CD4-positive, alpha-beta T cell treated with Interleukin-2 at 100 ng/mL for 4 hours (primary cell): ENCODE measurements around the gene CHST11.

Source experiments
- DNase-seq: peaks from one replicate; pipeline ENCODE4 v3.0.0-alpha.2; 2020; ENCODE audit warnings: low spot score

Gene CHST11

DNA sequence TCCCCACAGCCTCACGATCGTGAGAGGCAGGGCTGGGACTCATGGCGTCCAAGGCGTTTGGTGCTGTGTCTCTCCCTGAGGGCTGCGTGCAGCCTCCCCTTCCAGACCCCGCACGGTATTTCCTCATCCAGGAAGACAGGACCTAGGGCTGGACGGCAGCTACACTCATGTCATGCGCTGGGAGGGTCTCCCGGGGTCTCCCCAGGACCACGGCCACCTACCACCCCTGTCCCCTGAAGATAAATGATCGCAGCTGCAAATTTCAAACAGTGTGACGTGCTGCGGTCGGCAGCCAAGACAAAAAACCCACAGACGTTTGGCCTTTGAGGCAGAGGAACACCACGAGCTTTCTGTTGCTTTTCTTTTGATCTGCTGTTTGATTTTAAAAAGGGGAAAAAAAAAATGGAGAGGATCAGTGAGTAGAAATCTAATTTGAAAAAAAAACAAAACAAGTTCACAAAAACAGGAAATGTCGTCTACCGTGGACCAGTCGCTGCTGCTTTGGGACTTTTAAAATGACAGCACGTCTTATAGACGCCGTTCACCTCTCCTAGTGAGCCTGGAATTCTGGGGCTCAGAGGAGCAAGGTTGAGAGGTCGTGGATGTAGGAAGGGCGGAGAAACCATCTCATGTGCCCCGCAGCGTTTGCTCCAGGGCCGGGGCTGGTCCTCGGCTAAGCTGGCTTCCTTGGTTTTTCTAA lies 263.7 kb downstream of the CHST11 start:
- peak; percentile 71 for DNase-seq

DNA sequence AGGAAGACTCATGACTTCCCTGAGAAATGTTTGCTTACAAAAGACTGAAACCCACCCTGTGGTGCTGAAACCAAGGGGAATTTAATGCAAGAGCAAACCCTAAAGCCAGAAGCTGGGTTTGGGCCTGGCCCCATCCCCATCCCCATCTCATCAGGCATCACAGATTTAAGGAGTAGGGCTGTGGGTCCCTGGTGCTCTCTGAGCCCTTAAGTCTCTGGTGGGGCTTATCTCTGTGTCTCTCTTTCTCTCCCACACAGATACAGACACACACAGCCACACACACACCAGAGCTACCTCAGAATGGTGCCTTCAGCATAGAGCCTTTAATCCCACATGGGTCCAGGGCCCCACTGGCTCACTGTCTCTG lies 264.3 kb downstream of the CHST11 start:
- DNase-seq = no peak

DNA sequence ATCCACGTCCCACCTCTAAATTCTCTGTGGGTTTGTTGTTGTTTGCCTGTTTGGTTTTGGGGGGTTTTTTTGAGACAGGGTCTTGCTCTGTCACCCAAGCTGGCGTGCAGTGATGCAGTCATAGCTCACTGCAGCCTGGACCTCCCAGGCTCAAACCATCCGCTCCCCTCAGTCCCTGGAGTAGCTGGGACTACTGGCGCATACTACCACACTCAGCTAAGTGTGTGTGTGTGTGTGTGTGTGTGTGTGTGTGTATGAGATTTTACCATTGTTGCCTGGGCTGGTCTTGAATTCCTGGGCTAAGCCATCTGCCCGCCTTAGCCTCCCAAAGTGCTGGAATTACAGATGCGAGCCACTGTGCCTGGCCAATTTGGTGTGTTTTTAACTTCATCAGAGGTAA lies 265.2 kb downstream of the CHST11 start:
- DNase-seq = no peak

DNA sequence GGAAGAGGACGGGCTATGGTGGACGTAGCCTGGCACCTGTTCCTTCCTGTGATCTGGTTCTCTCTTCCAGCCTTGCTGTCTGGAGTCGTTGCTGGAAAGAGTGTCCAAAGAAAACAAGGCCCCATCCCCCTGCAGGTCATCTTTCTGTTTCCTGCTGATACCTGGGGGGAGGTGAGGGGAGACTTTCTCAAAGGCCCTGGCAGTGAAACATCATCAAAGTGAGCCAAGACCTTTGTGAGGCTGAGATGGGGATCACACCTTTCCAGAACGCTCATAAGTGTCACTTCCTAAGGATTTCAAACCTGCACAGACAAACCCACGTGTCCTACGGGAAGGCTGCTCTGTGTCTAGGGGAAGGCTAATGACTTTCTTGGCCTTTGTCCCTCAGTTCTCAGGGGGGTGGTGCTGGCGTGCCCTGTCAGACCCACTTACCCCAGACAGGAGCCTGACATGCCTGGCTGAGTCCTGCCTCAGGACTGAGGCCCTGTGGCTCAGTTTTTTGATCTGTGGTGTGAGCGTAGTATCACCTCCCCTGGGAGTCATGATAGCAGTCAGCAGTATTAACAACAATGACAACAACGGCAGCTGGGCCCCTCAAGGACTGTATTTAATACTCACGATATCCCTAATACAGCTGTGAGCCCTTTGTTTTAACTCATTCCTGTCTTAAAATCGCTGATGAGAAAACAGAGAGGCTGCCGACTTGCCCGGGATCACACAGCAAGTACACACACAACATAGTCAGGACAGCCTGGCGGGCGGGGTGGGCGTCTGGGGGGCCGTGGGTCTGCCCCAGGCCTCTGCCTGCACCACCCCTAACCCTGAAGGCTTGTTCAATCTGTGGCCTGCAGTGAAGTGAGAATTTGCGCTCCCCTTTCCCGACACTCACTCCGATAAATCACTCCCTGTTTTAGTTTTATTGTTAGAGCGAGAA lies 266.1 kb downstream of the CHST11 start:
- DNase-seq = no peak

DNA sequence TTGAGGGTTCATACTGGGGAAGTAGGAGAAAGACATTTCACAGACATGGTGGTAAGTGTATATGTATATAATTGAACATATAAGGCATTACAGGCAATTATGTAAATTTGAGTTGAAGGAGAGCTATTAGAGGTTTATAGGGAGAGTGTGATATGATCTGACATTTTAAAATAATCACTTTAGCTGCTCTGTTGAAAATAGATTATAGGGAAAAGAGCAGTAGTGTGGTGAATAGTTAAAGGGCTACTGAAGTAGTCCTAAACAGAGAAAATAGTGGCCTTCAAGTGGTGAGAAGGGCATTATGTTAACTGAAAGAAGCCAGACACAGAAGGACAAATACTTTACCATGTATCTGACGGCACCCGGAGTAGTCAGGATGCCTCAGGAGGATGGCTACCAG lies 267.1 kb downstream of the CHST11 start:
- DNase-seq = no peak

DNA sequence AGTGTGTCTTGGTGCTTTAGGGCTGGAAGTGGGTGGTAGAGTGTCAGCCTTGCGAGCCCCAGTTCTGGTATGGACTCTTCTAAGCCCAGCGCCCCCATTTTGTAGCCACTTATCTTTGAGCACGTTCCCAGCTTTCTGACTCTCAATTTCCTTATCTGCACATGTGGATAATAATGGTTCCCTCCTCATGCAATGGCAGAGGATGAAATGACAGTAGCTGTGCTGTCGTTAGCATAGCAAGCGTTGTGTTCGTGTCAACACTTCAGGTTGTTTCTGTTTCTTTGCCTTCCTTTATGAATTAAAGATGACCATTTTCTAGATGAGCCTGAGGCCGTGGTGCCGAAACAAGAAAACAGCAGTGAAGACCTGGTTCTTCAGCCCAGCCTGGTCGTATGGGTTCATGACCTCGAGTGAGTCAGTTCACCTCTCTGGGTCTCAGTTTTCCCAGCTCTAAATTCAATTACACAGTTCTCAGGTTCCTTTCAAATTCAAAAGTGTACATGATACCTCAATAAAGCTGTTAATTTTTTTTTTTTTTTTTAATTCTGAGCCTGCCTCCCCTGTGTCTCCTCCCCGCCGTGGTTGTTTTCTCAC lies 268.3 kb downstream of the CHST11 start:
- DNase-seq = no peak

DNA sequence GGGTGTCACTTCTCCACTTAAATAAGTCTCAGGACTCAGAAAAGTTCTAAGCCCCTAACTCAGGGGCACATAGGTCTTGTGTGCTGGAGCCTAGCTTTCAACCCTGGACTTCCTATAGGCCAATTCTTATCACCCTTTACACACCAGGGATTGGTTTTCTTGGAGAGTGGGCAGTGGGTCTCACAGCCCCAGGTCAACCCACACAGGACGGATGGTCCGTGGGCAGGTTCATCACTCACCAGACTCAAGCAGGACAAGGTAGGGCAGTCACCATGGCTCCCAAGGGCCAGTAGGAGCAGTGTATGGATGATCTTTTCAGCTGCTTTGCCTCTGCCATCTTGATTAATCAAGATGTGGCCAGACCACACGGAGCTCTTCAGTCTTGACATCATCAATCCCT lies 268.9 kb downstream of the CHST11 start:
- no peak for DNase-seq

DNA sequence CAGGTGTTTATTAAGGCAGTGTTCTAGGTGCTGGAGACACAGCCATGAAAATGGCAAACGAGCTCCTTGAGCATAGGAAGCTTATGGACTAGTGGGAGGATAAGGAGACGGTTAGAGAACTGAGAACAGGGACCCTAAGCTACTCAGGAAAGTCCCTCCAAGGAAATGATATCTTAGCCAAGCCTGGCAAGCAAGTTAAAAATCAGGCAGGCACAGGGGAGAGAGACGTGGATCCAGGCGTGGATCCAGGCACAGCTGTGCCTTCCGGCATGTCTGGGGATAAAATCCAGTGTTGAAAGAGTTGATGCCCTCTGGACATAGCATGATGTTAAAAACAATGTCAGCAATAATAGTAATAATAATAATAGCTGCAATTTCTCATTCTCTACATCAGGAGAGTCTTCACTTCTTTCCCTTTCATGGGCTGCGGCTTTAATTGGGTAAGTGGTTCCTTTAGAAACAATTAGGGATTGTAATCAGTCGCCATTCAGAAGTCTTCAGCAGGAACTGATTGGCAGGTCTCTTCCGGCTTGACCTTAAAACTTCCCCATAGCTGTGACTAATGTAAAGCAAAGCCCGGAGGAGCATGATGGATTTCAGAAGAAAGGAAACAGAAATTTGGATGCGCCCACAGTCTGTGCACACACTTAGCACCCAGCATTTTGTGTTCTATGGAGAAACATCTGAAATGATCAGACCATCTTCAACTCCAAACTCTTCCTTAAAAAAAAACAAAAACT lies 271.1 kb downstream of the CHST11 start:
- DNase-seq = no peak

DNA sequence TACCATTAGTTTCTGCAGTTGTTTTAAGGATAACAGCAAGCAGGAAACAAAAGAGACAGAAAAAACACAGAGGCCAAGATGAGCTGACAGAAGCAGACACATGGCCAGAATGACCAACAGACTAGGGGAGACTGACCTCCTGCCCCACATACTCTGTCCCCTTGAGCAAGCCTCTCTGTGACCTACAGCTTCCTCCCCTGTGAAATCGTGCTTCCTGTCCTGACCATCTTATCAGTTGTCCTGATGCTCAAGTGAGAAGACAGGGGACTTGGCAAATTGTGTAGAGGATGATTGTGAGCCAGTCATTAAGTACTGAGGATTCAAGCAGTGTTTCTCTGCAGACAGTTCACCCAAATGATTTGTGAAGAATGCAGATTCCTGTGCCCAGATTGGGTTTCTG lies 272.3 kb downstream of the CHST11 start:
- no peak for DNase-seq

DNA sequence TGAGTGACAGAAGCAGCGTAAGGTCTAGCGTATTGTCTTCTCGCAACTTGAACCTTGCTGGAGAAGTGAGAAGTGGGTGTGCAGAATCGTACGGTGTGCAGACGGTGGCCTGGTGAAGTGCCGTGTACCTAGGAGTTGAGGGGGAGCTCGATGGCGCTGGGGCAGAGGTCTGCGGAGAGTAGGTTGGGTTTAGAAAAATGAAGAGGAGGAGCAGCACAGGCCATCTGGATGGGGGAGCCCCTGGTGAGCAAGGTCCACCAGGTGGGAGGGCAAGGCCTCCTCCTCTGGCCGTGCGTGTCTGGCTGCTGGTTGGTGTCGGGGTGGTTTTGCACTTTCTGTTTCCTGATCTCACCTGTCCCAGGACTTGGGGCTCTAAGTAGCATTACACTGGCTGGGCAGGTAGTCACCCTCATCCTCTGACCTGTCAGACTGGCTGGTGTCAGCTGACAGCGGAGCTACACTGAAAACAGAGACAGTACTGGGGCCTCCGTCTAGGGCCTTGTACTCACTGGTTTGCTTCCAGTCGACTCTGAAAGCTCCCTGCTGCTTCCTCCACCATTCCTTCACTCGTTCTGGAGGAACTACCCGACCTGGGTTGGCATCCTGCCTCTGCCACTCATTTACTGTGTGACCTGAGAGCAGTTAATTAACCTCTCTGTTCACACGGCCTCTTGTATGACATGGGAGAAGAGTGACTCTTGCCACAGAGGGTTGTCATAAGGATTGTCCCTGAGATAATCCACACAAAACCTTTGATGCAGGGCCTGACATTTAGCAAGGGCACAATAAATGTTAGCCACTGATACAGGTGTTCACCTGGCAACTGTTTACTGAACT lies 273.1 kb downstream of the CHST11 start:
- DNase-seq = no peak

DNA sequence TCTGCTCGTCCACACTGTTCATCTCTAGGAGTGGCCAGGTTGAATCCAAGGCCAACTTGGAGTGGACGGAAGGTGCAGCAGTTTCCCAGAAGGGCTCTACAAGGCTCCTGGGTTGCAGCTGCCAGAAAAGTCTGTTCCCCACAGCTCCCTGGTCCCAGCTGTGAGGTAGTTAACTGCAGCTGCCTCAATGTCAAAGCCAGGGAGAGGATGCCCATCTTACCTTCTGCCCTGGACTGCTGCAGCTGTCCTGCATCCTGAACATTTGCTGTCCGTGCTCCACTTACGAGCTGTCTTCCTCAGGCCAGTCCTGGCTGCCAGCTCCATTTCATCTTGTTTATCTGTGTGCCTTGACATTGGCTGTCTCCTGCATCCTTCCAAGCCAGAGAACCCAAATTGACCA lies 274.0 kb downstream of the CHST11 start:
- DNase-seq = no peak

DNA sequence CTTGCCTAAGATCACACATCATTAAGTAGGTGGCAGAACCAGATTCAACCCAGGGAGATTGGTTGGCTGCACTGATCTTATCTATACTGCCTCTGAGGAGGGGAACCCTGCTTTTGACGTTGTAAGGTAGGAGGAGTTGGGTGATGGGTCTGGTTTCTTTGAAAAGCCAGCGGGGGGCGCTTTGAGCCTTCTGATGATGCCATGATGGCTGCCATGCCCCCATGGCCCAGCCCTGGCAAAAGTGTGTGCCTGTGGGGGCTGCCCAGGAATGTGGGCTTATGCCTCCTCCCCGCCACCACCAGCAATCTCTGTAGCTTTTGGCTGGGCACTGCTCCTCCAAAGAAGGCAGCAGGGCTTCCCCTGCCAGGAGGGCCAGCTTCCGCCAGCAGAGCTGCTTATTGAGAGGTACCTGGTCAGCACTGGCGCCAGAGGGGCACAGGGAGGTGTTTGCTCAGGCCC lies 277.0 kb downstream of the CHST11 start:
- peak; percentile 18 for DNase-seq

DNA sequence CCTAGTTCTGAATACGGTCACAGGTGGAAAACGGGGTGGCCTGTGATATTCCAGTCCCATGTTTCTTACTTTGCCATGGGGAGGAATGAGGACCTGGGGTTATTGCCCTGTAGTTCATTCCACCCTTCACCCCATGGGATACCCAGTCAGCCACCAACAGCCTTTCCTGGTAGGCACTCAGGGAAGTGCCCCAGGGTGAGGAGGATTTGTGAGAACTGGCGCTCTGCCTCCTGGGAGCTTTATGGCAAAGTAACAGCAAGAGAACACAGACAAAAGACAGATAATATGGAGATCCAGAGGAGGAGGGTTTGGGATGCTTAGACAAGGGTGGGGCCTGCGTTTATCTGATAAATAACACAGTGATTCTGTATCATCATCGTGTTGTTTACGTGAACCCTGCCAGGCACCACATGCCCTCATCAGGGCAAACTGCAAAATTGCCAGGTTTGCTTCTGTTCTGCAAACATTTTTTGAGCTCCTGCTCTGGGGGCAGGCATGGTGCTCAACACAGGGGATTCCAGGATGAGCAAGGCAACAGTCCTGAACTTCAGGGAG lies 277.9 kb downstream of the CHST11 start:
- DNase-seq = no peak

DNA sequence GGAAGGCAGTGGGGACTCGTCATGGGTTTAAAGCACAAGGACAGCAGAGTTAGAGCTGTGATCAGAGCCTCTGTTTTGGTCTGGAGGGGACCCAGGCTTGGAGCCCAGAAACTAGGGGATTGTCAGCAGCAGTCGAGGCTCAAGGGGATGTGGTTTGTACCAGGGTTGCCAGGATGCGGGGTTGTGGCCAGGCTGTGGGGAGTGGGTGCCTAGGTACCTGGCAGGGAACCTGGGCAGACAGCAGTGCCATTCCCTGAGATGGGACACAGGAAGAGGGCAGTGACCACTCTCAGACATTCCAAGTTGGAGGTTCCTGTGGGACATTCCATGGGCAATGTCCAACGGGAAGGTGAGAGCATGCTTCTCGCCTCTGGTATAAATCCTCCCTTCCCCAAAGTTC lies 279.1 kb downstream of the CHST11 start:
- DNase-seq = no peak

DNA sequence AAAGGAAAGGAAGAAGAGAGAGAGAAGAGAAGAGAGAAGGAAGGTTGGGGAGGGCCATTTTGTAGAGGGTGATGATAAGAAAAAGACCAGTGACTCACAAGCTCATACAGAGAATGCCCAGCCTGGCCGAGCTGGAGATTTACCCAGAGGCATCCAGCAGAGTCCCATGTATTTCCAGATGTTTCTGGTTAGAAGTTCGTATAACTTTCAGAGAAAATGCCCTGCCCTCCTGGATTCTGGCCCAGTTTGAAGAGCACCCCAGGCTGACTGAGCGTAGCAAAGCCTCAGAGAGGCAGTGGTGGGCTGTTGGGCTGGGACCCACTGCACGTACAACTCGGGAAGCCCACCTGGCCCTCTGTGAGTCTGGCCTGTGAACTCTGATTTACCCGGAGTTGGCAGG lies 279.6 kb downstream of the CHST11 start:
- no peak for DNase-seq

DNA sequence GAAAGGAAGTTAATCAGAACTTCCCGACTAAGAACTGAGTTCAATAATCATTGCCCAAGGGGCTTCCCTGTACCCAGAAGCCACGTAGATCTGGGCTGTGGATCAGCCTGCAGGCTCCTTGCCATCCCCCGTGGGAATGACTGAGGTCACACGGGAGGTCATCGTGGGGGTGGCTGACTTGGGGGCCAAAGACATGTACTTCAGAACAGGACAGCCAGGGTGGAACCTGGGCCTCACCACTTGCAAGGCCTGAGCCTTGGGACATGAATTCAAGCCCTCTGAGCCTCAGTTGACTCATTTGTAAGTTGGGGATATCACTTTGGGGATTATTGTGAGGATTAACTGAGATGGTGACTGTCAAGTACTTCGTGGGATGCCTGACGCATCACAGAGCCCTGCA lies 280.4 kb downstream of the CHST11 start:
- no peak for DNase-seq

DNA sequence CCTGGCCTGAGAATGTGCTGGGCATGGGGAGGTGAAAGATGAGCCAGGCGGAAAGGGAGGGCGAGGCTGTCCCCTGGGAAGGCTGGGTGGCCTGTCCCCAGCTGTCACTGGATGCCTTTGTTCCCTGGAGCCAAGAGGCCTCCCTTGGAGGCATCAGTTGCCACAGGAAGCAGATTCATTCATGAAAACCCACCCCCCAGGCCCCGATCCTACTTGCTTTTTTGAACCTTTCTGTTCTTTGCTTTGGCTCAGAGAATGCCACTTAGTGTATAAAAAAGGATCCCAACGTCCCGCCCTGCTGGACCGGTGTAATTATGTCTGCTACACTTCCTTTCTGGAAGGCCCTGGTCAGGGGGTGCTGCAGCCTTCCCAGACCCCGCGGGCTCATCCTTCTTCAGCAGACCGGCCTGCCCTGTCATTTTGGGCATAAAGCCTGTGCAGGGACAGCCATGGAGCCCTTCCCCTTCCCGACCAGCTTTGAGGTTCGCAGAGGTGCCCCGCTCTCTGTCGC lies 281.1 kb downstream of the CHST11 start:
- no peak for DNase-seq

DNA sequence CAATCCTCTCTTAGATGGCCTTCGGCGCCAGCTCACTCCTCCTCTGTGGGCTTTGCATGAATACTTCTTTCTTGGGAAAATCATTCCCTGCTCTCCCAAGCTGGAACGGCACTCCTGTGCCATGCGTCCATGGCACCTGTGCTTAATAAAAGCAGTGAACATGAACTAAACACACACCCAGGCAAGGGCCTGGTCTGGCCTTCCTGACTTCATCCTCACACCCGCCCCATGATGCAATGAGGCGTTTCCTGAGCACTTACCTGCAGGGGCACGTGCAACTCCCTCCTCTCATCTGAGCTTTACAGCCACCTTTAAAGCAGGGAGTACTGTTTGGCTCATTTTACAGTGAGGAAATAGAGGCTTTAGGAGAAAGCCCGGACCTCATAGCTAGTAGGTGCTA lies 281.6 kb downstream of the CHST11 start:
- no peak for DNase-seq

DNA sequence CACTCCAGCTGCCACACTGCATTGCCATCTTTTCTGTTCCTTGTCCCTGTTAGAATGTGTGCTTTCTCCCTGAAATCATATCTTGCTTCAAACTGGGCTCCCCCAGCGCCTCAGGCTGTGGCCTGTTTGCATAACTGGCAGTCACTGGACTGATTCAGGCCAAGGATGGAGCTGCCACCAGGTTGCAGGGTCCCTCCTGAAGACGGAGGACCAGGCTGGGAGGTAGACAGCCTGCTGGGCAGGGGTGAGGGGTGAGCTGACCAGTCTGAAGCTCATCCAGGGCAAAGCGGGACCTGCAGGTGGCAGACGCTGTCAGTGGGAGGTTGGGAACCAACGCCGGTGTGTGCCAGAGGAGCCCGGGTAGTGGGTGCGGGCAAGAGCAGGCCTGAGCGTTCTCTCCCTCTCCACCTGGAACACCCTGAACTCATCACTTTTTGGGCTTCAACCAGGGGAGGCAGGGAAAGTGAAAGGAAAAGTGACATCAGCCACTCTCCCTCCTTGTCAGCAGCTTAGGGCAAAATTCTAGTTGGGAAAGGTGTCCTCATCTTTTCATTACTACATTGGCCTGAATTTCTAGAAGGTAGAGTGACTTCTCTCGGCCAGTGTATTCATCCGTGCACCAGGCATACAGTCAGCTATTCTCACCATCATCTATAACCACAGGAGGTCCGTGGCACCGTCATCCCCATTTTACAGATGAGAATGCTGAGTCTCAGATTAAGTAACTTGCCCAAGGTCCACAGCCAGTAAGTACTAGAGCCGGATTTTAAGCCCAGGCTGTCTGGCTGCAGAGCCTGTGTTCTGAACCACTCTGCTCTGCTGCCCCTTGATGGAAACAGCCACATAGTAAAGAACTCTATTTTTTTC lies 282.3 kb downstream of the CHST11 start:
- DNase-seq = no peak

DNA sequence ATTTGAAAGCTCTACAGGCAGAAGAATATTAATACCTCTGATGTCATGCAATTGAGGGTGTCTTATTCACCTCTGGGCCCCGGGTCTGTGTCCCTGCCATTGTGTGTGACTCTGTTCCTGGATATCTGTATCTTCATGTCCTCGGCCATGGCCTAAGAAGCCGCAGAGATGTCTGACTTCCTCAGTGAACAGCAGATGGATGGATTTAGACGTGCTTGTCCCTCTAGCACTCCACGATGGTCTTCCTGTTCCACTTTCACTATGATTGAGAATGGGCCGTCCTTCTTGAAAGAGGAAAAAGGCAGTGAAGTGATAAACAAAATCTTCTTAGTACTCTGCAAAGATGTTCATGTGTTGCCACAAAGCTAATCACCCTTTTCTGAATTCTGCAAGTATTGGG lies 283.9 kb downstream of the CHST11 start:
- DNase-seq = peak; percentile 30
